ENCODE measurements around the gene OR51T1. TPM values are rescaled to one million over a fixed set of nuclear protein-coding genes. Genes with fewer than 3 reads are reported as not detected.
"Not testable (repeated sequence)": the region's sequence is repeated elsewhere in the genome, so short reads cannot be mapped to it uniquely, and the experiment has no call there.

Gene OR51T1
- total RNA-seq: not detected in 2 replicates
- long read RNA-seq: 0 reads

- H3K4me3 Mint-ChIP-seq (ENCODE audit: unreplicated experiment): no peak within 1 kb of the TSS
- no peaks in the 10 kb centered on the region for H3K36me3 Mint-ChIP-seq (ENCODE audit: unreplicated experiment)
- H3K27ac Mint-ChIP-seq (ENCODE audit: unreplicated experiment): peak within 1 kb of the TSS; percentile 12
- no peak for DNase-seq (ENCODE audit: extremely low spot score, unreplicated experiment)
- no peaks in the 10 kb centered on the region for H3K9me3 Mint-ChIP-seq (ENCODE audit: unreplicated experiment)
- peaks cover 11% of the 10 kb centered on the region for H3K4me1 Mint-ChIP-seq (ENCODE audit: unreplicated experiment)
- H3K27me3 Mint-ChIP-seq (ENCODE audit: unreplicated experiment): no peaks in the 10 kb centered on the region
- TF ChIP-seq CTCF (IDR thresholded peaks at IDR 0.05): no peak
Observed at GRCh38 chr11:4881860-4882500, at the start of gene OR51T1. Gene OR51T1, plus strand, starts transcription at chr11:4881900. Its CDS starts 0 bp downstream, at chr11:4881900.

- no peak for TF ChIP-seq CTCF (IDR thresholded peaks at IDR 0.05)
Observed at GRCh38 chr11:4839851-4840549, 41.7 kb upstream of the OR51T1 start.

GRCh38 chr11:4848908-4849532 lies 32.7 kb upstream of the OR51T1 start, which contains the start of gene OR51S1:
Gene OR51S1, minus strand, starts transcription at chr11:4849208. Its CDS starts 0 bp downstream, at chr11:4849208.
- Mint-ChIP-seq H3K27me3 (ENCODE audit: unreplicated experiment) (peaks cover 24% of the 10 kb centered on the region), H3K36me3 (ENCODE audit: unreplicated experiment) (no peaks in the 10 kb centered on the region), H3K9me3 (ENCODE audit: unreplicated experiment) (no peaks in the 10 kb centered on the region), H3K4me3 (ENCODE audit: unreplicated experiment) (no peak within 1 kb of the TSS), H3K27ac (ENCODE audit: unreplicated experiment) (no peak within 1 kb of the TSS), H3K4me1 (ENCODE audit: unreplicated experiment) (no peaks in the 10 kb centered on the region)
- no peak for DNase-seq (ENCODE audit: extremely low spot score, unreplicated experiment)
- no peak for TF ChIP-seq CTCF (IDR thresholded peaks at IDR 0.05)

More at GRCh38 chr11:4839851-4840549, 41.7 kb upstream of the OR51T1 start:
- Mint-ChIP-seq H3K27ac (ENCODE audit: unreplicated experiment) (no peak overlapping the region), H3K27me3 (ENCODE audit: unreplicated experiment) (peaks cover 10% of the 10 kb centered on the region), H3K4me1 (ENCODE audit: unreplicated experiment) (no peaks in the 10 kb centered on the region), H3K4me3 (ENCODE audit: unreplicated experiment) (no peak overlapping the region), H3K9me3 (ENCODE audit: unreplicated experiment) (no peaks in the 10 kb centered on the region), H3K36me3 (ENCODE audit: unreplicated experiment) (no peaks in the 10 kb centered on the region)
- DNase-seq (ENCODE audit: extremely low spot score, unreplicated experiment): no peak

GRCh38 chr11:4851033-4851432 lies 30.7 kb upstream of the OR51T1 start:
- no peak for DNase-seq (ENCODE audit: extremely low spot score, unreplicated experiment)
- no peak overlapping the region for H3K27ac Mint-ChIP-seq (ENCODE audit: unreplicated experiment)
- no peaks in the 10 kb centered on the region for H3K36me3 Mint-ChIP-seq (ENCODE audit: unreplicated experiment)

GRCh38 chr11:4854286-4854685 lies 27.4 kb upstream of the OR51T1 start:
- H3K4me1 Mint-ChIP-seq (ENCODE audit: unreplicated experiment); H3K9me3 Mint-ChIP-seq (ENCODE audit: unreplicated experiment); H3K36me3 Mint-ChIP-seq (ENCODE audit: unreplicated experiment); DNase-seq (ENCODE audit: extremely low spot score, unreplicated experiment); H3K27ac Mint-ChIP-seq (ENCODE audit: unreplicated experiment); H3K4me3 Mint-ChIP-seq (ENCODE audit: unreplicated experiment): not testable (repeated sequence)
- H3K27me3 Mint-ChIP-seq (ENCODE audit: unreplicated experiment): peaks cover 10% of the 10 kb centered on the region

More at GRCh38 chr11:4851033-4851432, 30.7 kb upstream of the OR51T1 start:
- no peak for TF ChIP-seq CTCF (IDR thresholded peaks at IDR 0.05)
- Mint-ChIP-seq H3K27me3 (ENCODE audit: unreplicated experiment) (peaks cover 12% of the 10 kb centered on the region), H3K4me3 (ENCODE audit: unreplicated experiment) (no peak overlapping the region), H3K9me3 (ENCODE audit: unreplicated experiment) (no peaks in the 10 kb centered on the region), H3K4me1 (ENCODE audit: unreplicated experiment) (no peaks in the 10 kb centered on the region)

Measured in osteocyte (in vitro differentiated cells).